Measurements from ENCODE around the gene ADM5.

DNA sequence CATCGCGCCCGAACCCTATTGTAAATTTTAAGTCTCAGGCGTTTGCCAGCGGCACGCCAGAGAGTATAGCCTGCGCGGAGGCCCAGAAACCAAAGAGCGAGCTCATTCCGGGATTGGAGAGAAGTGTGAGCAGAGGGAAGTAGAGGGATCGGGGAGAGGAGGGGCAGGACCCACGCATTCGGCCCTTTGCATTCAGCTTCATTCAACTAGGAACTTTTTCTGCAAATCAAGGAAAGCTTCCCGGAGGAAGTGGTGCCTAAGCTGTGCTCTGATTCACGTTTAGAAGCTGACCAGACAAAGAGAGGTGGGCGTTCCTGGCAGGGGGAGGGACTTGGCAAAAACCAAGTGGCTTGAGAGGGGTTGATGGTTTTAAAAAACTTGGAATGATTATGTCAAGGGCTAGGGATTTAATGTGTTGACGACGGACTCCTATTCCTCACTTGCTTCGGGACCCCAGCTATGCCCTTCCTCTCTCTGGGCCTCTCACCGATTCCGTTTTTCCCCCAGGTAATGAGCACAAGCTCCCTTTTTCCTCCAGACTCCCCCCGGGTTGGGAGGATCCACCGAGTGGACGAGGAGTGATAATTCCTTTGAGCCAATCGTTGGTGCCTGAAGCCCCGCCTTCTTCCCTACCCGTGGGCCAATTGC is 13.1 kb upstream of the ADM5 start:
- TF ChIP-seq, protein P1, sequence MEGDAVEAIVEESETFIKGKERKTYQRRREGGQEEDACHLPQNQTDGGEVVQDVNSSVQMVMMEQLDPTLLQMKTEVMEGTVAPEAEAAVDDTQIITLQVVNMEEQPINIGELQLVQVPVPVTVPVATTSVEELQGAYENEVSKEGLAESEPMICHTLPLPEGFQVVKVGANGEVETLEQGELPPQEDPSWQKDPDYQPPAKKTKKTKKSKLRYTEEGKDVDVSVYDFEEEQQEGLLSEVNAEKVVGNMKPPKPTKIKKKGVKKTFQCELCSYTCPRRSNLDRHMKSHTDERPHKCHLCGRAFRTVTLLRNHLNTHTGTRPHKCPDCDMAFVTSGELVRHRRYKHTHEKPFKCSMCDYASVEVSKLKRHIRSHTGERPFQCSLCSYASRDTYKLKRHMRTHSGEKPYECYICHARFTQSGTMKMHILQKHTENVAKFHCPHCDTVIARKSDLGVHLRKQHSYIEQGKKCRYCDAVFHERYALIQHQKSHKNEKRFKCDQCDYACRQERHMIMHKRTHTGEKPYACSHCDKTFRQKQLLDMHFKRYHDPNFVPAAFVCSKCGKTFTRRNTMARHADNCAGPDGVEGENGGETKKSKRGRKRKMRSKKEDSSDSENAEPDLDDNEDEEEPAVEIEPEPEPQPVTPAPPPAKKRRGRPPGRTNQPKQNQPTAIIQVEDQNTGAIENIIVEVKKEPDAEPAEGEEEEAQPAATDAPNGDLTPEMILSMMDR (conservative IDR thresholded peaks at IDR 0.05 in 1 of 2, IDR thresholded peaks at IDR 0.05 in 1 of 2; ENCODE audit: extremely low read depth in 1 of 2, insufficient read depth in 1 of 2, low read depth in 1 of 2, low read length in 2 of 2), result no peak
- no peak for TF ChIP-seq EZH2 (IDR thresholded peaks at IDR 0.05; ENCODE audit: borderline replicate concordance, low read length)

Data from mammary epithelial cell (primary cell).